Caco-2 (cell line): ENCODE data around the gene MUSTN1. TPM values are rescaled to one million over a fixed set of nuclear protein-coding genes. Genes with fewer than 3 reads are reported as not detected.

ENCODE experiments used
- BruUV-seq: library from RNA; stranded (reverse); fragments of 400-500 nt; replicated peaks from 2 replicates; lab custom pipeline; 2021; lab: Mats Ljungman, UMichigan
- CTCF ChIA-PET: fragments of 300-600 bp; sonication (Branson Sonifier 250); formaldehyde crosslinking; loops from one replicate; lab custom pipeline; 2022; ENCODE audit warnings: antibody characterized with exemption; lab: Charles Lee
- POLR2A ChIA-PET: fragments of 300-600 bp; sonication (Branson Sonifier 250); formaldehyde crosslinking; loops from one replicate; lab custom pipeline; 2022; ENCODE audit warnings: antibody characterized with exemption; lab: Charles Lee
- DNase-seq, 2 experiments: peaks; one replicate each; pipeline versions ENCODE4 v3.0.0 to v3.0.0-alpha.2; 2020 to 2022
- H3K27me3 ChIP-seq: replicated peaks from 2 replicates; pipeline ENCODE4 v1.6.0; 2011; ENCODE audit warnings: low read length; ENCODE audit not compliant: control insufficient read depth, insufficient read depth
- H3K36me3 ChIP-seq: 2 replicates; pipeline ENCODE4 v1.5.1; 2011; ENCODE audit warnings: low read length; ENCODE audit not compliant: control insufficient read depth, insufficient read depth
- H3K4me1 ChIP-seq: fragments of 250-450 bp; sonication (Bioruptor Pico); 2 replicates; pipeline ENCODE4 v1.5.1; 2020; ENCODE audit warnings: mild to moderate bottlenecking
- H3K4me3 ChIP-seq: 2 replicates; pipeline ENCODE4 v1.5.1; 2011; ENCODE audit warnings: low read depth, mild to moderate bottlenecking, control low read depth, low read length
- H3K9me3 ChIP-seq: fragments of 250-450 bp; sonication (Bioruptor Pico); 2 replicates; pipeline ENCODE4 v1.5.1; 2020; ENCODE audit warnings: mild to moderate bottlenecking, moderate library complexity
- H3K27ac Mint-ChIP-seq: one replicate; pipeline ENCODE4 v1.8.0; 2022; ENCODE audit warnings: mixed read lengths; ENCODE audit not compliant: unreplicated experiment
- H3K27me3 Mint-ChIP-seq: one replicate; pipeline ENCODE4 v1.8.0; 2022; ENCODE audit warnings: mixed read lengths; ENCODE audit not compliant: insufficient read depth, unreplicated experiment
- H3K36me3 Mint-ChIP-seq: one replicate; pipeline ENCODE4 v1.8.0; 2022; ENCODE audit warnings: mild to moderate bottlenecking, mixed read lengths; ENCODE audit not compliant: insufficient read depth, unreplicated experiment
- H3K4me1 Mint-ChIP-seq: one replicate; pipeline ENCODE4 v1.8.0; 2022; ENCODE audit warnings: low read depth, mixed read lengths; ENCODE audit not compliant: unreplicated experiment
- H3K4me3 Mint-ChIP-seq: one replicate; pipeline ENCODE4 v1.8.0; 2022; ENCODE audit warnings: mild to moderate bottlenecking, moderate library complexity, mixed read lengths; ENCODE audit not compliant: unreplicated experiment
- H3K9me3 Mint-ChIP-seq: one replicate; pipeline ENCODE4 v1.8.0; 2022; ENCODE audit warnings: mixed read lengths; ENCODE audit not compliant: unreplicated experiment
- intact Hi-C: fragments of 100-400 bp; cut with micrococcal nuclease; formaldehyde crosslinking; loops from one replicate; pipeline ENCODE4 v1.10.0; 2022; ENCODE audit not compliant: unreplicated experiment
- total RNA-seq: library from RNA; stranded (reverse); gene quantifications from 2 replicates; pipeline ENCODE4 v1.2.3, GENCODE V29; 2022
- TF ChIP-seq, protein P1 (sequence below), 2 experiments: fragments of 200-600 bp in 1 of 2; IDR thresholded peaks; 1 replicate in 1 of 2; 2 replicates in 1 of 2; pipeline versions ENCODE4 v1.5.1 to v1.8.0; 2011 to 2022; ENCODE audit warnings: antibody characterized with exemption in 1 of 2, control low read depth in 1 of 2, inconsistent platforms in 1 of 2, low read depth in 1 of 2, low read length in 1 of 2, mild to moderate bottlenecking in 1 of 2, moderate library complexity in 1 of 2; ENCODE audit not compliant: insufficient read depth in 1 of 2, severe bottlenecking in 1 of 2, unreplicated experiment in 1 of 2

The MUSTN1 gene
- total RNA-seq, 1 experiment from 2014 or later = 1.8 TPM

DNA sequence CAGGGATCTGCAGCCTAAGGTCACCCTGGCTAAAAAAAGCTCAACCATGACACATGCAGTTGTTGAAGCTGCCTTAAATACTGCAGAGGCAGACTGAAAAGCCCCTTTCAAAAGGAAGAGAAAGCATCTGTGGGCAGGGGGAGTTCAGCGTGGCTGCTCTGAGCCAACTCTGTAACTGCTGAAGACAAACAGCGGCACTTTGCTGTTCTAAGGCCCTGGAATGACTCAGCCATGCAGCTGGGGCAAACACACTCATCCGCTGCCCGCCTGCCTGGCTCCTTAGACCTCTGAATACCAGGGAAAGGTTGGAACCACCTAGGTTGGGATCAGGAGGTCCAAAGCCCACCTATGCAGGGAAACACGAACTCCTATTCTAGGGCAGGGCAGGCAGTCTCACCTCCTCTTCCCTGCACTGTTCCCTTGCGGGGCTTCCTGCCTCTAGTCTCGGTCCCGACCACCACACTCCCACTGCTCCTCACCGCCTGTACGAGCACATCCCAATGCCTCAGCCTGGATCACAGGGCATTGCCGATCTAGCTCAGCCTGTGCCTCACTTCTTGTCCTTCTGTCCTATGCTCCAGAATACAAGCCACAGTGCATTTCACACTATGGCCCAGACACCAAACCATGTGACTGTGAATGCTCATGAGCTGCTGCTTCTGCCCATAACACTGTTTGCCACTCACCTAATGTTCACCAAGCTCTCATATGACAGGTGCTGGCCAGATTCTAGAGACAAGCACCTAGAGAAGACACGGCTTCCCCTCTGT lies 6.6 kb upstream of the MUSTN1 start:
- CTCF ChIA-PET = interaction anchor here (1.0 kb wide), 1 partner anchor 20 kb away, joined by 3 read pairs; no protein-coding TSS in a partner anchor
- Mint-ChIP-seq H3K36me3 (peaks cover 9% of the 10 kb centered on the region), H3K27ac (no peak overlapping the region), H3K27me3 (no peaks in the 10 kb centered on the region), H3K4me3 (no peak overlapping the region), H3K9me3 (no peaks in the 10 kb centered on the region), H3K4me1 (no peaks in the 10 kb centered on the region)
- intact Hi-C loops = no loop called here
- no peaks in the 10 kb centered on the region for H3K4me1 ChIP-seq
- BruUV-seq = no TSS peak
- H3K36me3 ChIP-seq = no peaks in the 10 kb centered on the region
- no peaks in the 10 kb centered on the region for H3K27me3 ChIP-seq
- H3K4me3 ChIP-seq = no peak overlapping the region
- H3K9me3 ChIP-seq = no peaks in the 10 kb centered on the region
- TF ChIP-seq, protein P1, sequence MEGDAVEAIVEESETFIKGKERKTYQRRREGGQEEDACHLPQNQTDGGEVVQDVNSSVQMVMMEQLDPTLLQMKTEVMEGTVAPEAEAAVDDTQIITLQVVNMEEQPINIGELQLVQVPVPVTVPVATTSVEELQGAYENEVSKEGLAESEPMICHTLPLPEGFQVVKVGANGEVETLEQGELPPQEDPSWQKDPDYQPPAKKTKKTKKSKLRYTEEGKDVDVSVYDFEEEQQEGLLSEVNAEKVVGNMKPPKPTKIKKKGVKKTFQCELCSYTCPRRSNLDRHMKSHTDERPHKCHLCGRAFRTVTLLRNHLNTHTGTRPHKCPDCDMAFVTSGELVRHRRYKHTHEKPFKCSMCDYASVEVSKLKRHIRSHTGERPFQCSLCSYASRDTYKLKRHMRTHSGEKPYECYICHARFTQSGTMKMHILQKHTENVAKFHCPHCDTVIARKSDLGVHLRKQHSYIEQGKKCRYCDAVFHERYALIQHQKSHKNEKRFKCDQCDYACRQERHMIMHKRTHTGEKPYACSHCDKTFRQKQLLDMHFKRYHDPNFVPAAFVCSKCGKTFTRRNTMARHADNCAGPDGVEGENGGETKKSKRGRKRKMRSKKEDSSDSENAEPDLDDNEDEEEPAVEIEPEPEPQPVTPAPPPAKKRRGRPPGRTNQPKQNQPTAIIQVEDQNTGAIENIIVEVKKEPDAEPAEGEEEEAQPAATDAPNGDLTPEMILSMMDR (IDR thresholded peaks at IDR 0.05; ENCODE audit: insufficient read depth in 1 of 2, low read depth in 1 of 2, low read length in 1 of 2, severe bottlenecking in 1 of 2, unreplicated experiment in 1 of 2) = no peak
- no peak for DNase-seq
- POLR2A ChIA-PET = no interaction called here

GRCh38 chr3:52839892-52840545 lies 5.2 kb upstream of the MUSTN1 start:
- no TSS peak for BruUV-seq
- intact Hi-C loops = no loop called here
- H3K27me3 ChIP-seq = no peaks in the 10 kb centered on the region
- H3K4me1 Mint-ChIP-seq = peaks cover 6% of the 10 kb centered on the region
- ChIA-PET CTCF (interaction anchor here (1.2 kb wide), 1 partner anchor 19 kb away, joined by 4 read pairs; no protein-coding TSS in a partner anchor), POLR2A (no interaction called here)
- H3K36me3 ChIP-seq = no peaks in the 10 kb centered on the region
- H3K36me3 Mint-ChIP-seq = peaks cover 9% of the 10 kb centered on the region
- peaks cover 5% of the 10 kb centered on the region; the same call in 1 of the 2 replicates for H3K4me1 ChIP-seq
- no peaks in the 10 kb centered on the region for H3K9me3 Mint-ChIP-seq
- TF ChIP-seq, protein P1 (IDR thresholded peaks at IDR 0.05; ENCODE audit: insufficient read depth in 1 of 2, low read depth in 1 of 2, low read length in 1 of 2, severe bottlenecking in 1 of 2, unreplicated experiment in 1 of 2) = no peak
- H3K9me3 ChIP-seq = no peaks in the 10 kb centered on the region
- no peak overlapping the region for H3K27ac Mint-ChIP-seq
- no peaks in the 10 kb centered on the region for H3K27me3 Mint-ChIP-seq
- H3K4me3 Mint-ChIP-seq = no peak overlapping the region
- no peak for DNase-seq
- no peak overlapping the region for H3K4me3 ChIP-seq

DNA sequence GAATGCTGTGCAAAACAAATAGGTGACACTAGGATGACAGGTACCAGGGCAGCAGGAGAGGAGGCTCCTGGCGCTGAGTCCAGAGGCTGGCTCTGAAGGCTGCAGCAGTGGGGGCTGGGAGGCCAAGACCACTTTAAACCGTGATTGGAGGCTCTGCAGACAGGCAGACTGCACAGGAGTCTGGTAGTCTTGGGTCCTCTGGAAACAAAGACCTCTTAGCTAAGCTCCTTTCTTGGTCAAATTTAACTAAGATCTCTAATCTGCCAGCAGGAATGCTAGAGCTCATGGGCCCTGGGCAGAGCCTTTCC lies 4.4 kb upstream of the MUSTN1 start:
- TF ChIP-seq, protein P1 (IDR thresholded peaks at IDR 0.05; ENCODE audit: insufficient read depth in 1 of 2, low read depth in 1 of 2, low read length in 1 of 2, severe bottlenecking in 1 of 2, unreplicated experiment in 1 of 2) = no peak
- no TSS peak for BruUV-seq
- H3K4me1 ChIP-seq = peaks cover 9% of the 10 kb centered on the region; the same call in 1 of the 2 replicates
- Mint-ChIP-seq H3K27ac (no peak overlapping the region), H3K27me3 (no peaks in the 10 kb centered on the region), H3K36me3 (peaks cover 9% of the 10 kb centered on the region), H3K9me3 (no peaks in the 10 kb centered on the region), H3K4me3 (no peak overlapping the region), H3K4me1 (peaks cover 6% of the 10 kb centered on the region)
- no peak for DNase-seq
- intact Hi-C loops = no loop called here
- no peaks in the 10 kb centered on the region for H3K27me3 ChIP-seq
- POLR2A ChIA-PET = no interaction called here
- CTCF ChIA-PET = interaction anchor here (1.2 kb wide), 1 partner anchor 19 kb away, joined by 4 read pairs; no protein-coding TSS in a partner anchor
- no peaks in the 10 kb centered on the region for H3K36me3 ChIP-seq
- no peaks in the 10 kb centered on the region for H3K9me3 ChIP-seq
- no peak overlapping the region for H3K4me3 ChIP-seq
